SU-DHL-6 (cell line): ENCODE data around the gene MUCL3.

Source experiments
- H2AFZ ChIP-seq: fragments of 200-600 bp; sonication (generic); 2 replicates; pipeline ENCODE4 v1.6.1; 2014; ENCODE audit warnings: low read depth, mild to moderate bottlenecking, moderate library complexity, mixed read lengths, antibody characterized with exemption, low read length; ENCODE audit not compliant: severe bottlenecking
- H3F3A ChIP-seq: fragments of 200-600 bp; shearing (Covaris generic); 2 replicates; pipeline ENCODE4 v1.6.0; 2016; ENCODE audit warnings: antibody characterized with exemption, mild to moderate bottlenecking; ENCODE audit not compliant: insufficient read depth
- H3K27ac ChIP-seq: fragments of 200-600 bp; sonication (generic); 2 replicates; pipeline ENCODE4 v1.5.1; 2016; ENCODE audit warnings: low read depth, mild to moderate bottlenecking, low read length, moderate library complexity, mixed read lengths
- H3K27me3 ChIP-seq: fragments of 200-600 bp; sonication (generic), shearing (Covaris generic); 2 replicates; pipeline ENCODE4 v1.6.0; 2014; ENCODE audit warnings: mild to moderate bottlenecking, low read length
- H3K36me3 ChIP-seq: fragments of 200-600 bp; sonication (generic); 2 replicates; pipeline ENCODE4 v1.6.1; 2014; ENCODE audit warnings: mild to moderate bottlenecking, low read length, mixed read lengths
- H3K4me2 ChIP-seq: fragments of 300-600, 200-600 bp; shearing (Covaris generic), sonication (generic); 2 replicates; pipeline ENCODE4 v1.6.0; 2014; ENCODE audit warnings: low read length, low read depth, mild to moderate bottlenecking; ENCODE audit not compliant: poor library complexity, severe bottlenecking
- H3K4me3 ChIP-seq: fragments of 200-600 bp; sonication (generic); 2 replicates; pipeline ENCODE4 v1.5.1; 2014; ENCODE audit warnings: antibody characterized with exemption, low read length, mild to moderate bottlenecking, mixed read lengths; ENCODE audit not compliant: insufficient read depth, poor library complexity, severe bottlenecking
- H3K79me2 ChIP-seq: fragments of 200-600 bp; sonication (generic); 2 replicates; pipeline ENCODE4 v1.6.1; 2014; ENCODE audit warnings: mild to moderate bottlenecking, low read length, moderate library complexity; ENCODE audit not compliant: insufficient read depth
- H3K9ac ChIP-seq: fragments of 200-600 bp; sonication (generic); 2 replicates; pipeline ENCODE4 v1.7.0; 2014; ENCODE audit warnings: mild to moderate bottlenecking, low read length
- H3K9me2 ChIP-seq: fragments of 200-600 bp; sonication (generic); replicated peaks from 2 replicates; pipeline ENCODE4 v1.6.1; 2014; ENCODE audit warnings: low read length; ENCODE audit not compliant: insufficient read depth
- H3K9me3 ChIP-seq: fragments of 200-600 bp; sonication (generic); 2 replicates; pipeline ENCODE4 v1.6.1; 2014; ENCODE audit warnings: low read length, mixed read lengths; ENCODE audit not compliant: insufficient read depth
- H4K20me1 ChIP-seq: fragments of 200-600 bp; sonication (generic); 2 replicates; pipeline ENCODE4 v1.6.1; 2014; ENCODE audit warnings: low read depth, mild to moderate bottlenecking, antibody characterized with exemption, low read length, moderate library complexity, mixed read lengths
- CTCF ChIP-seq: fragments of 200-600 bp; sonication (generic); IDR thresholded peaks from one replicate; pipeline ENCODE4 v1.5.1; 2017; ENCODE audit warnings: antibody characterized with exemption, mild to moderate bottlenecking, low read length, moderate library complexity; ENCODE audit not compliant: insufficient read depth, poor library complexity, severe bottlenecking
- EZH2phosphoT487 ChIP-seq: fragments of 200-600 bp; sonication (generic), shearing (Covaris generic); conservative IDR thresholded peaks from 2 replicates; pipeline ENCODE4 v1.6.1; 2018; ENCODE audit warnings: mild to moderate bottlenecking, antibody characterized with exemption, low read length, moderate library complexity, mixed read lengths

MUCL3 gene

GRCh38 chr6:30942338-30943060 is 1.7 kb downstream of the MUCL3 start:
- Histone ChIP-seq H3K36me3 (no peaks in the 10 kb centered on the region), H3K79me2 (no peaks in the 10 kb centered on the region), H3K9me2 (no peaks in the 10 kb centered on the region), H3F3A (no peaks in the 10 kb centered on the region; the same call in 1 of the 2 replicates), H2AFZ (no peak overlapping the region), H3K4me3 (no peak overlapping the region), H3K9ac (no peak overlapping the region), H3K9me3 (no peaks in the 10 kb centered on the region), H3K27ac (no peak overlapping the region), H3K4me2 (no peak overlapping the region), H3K27me3 (no peaks in the 10 kb centered on the region), H4K20me1 (no peaks in the 10 kb centered on the region)
- no peak for TF ChIP-seq CTCF

- Histone ChIP-seq H3K9me2 (no peaks in the 10 kb centered on the region), H3K27me3 (no peaks in the 10 kb centered on the region), H3K4me2 (no peak overlapping the region), H3K36me3 (no peaks in the 10 kb centered on the region), H3K9me3 (no peaks in the 10 kb centered on the region), H3F3A (no peaks in the 10 kb centered on the region; the same call in 1 of the 2 replicates), H3K79me2 (no peaks in the 10 kb centered on the region), H3K9ac (no peak overlapping the region), H3K27ac (no peak overlapping the region), H3K4me3 (no peak overlapping the region), H4K20me1 (no peaks in the 10 kb centered on the region), H2AFZ (no peak overlapping the region)
- TF ChIP-seq CTCF, result no peak
- TF ChIP-seq EZH2phosphoT487, result no peak
Measured at GRCh38 chr6:30944051-30944450, 3.3 kb downstream of the MUCL3 start.

- Histone ChIP-seq H3F3A (no peaks in the 10 kb centered on the region; the same call in 1 of the 2 replicates), H3K4me3 (no peak overlapping the region), H3K9me3 (no peaks in the 10 kb centered on the region), H2AFZ (no peak overlapping the region), H3K9ac (no peak overlapping the region), H3K27ac (no peak overlapping the region), H3K79me2 (no peaks in the 10 kb centered on the region), H3K36me3 (no peaks in the 10 kb centered on the region), H3K9me2 (no peaks in the 10 kb centered on the region), H4K20me1 (no peaks in the 10 kb centered on the region), H3K27me3 (no peaks in the 10 kb centered on the region), H3K4me2 (no peak overlapping the region)
- TF ChIP-seq EZH2phosphoT487 (no peak), CTCF (no peak)
Measured at GRCh38 chr6:30945281-30945680, 4.5 kb downstream of the MUCL3 start.
